H1 (cell line): Measurements from ENCODE around the gene NHS. TPM values are rescaled to one million over a fixed set of nuclear protein-coding genes. Genes with fewer than 3 reads are reported as not detected.

Experiments used
- SIRT6 ChIP-seq: IDR thresholded peaks from one replicate; pipeline ENCODE4 v1.7.1; 2012; ENCODE audit warnings: low read length, inconsistent platforms
- TAF1 ChIP-seq: IDR thresholded peaks from 2 replicates; pipeline ENCODE4 v1.6.1; 2011; ENCODE audit warnings: mild to moderate bottlenecking, low read depth, low read length
- polyA plus RNA-seq, 7 experiments: library from polyadenylated mRNA; depleted of rRNA in 3 of 7; stranded (reverse) in 5 of 7; unstranded in 2 of 7; fragments of >200 nt in 5 of 7; fragments of 200-250 nt in 2 of 7; gene quantifications; 1 replicate in 5 of 7; 2 replicates in 1 of 7; 4 replicates in 1 of 7; pipeline versions ENCODE4 v1.2.1 to v1.2.3, GENCODE V29; 2011 to 2013; ENCODE audit warnings: missing spikeins in 2 of 7, mixed read lengths in 2 of 7
- total RNA-seq: library from RNA; stranded (reverse); fragmentation: NEBNext Ultra II Directional; extraction: Animal tissue kit (Norgen Biotek cat#: 25700); gene quantifications from 2 replicates; pipeline ENCODE4 v1.2.1, GENCODE V29; 2021
- TF ChIP-seq, protein P1 (sequence below): fragments of 300-600 bp; sonication (generic); IDR thresholded peaks from 2 replicates; pipeline ENCODE4 v1.7.1; 2012; ENCODE audit warnings: low read length, moderate library complexity, mild to moderate bottlenecking, inconsistent platforms; ENCODE audit not compliant: insufficient replicate concordance

Gene NHS
- total and polyA plus RNA-seq, 2 of the 8 experiments (the other 6 are each of a cell fraction or from before 2014, with no cell fraction given), result 2.2 to 6.7 TPM

DNA sequence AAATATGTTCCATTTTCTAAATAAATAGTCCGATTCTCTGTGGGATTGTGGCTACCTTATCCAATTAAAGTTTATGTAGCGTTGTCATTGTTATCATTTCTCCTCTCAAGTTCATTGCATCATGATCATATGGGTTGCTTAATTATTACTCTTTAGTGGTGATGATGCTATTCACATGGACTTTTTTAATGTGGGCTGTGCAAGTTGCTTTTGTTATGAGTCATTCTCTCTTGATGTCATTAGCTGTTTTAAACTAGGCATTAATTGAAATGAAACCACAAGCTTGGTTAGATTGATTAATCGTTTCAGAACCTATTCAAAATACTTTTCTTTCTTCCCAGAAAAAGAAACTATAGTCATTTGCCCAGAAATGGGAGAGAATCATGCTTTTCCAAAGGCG lies 38.2 kb downstream of the NHS start (continued):
- TF ChIP-seq, protein P1, sequence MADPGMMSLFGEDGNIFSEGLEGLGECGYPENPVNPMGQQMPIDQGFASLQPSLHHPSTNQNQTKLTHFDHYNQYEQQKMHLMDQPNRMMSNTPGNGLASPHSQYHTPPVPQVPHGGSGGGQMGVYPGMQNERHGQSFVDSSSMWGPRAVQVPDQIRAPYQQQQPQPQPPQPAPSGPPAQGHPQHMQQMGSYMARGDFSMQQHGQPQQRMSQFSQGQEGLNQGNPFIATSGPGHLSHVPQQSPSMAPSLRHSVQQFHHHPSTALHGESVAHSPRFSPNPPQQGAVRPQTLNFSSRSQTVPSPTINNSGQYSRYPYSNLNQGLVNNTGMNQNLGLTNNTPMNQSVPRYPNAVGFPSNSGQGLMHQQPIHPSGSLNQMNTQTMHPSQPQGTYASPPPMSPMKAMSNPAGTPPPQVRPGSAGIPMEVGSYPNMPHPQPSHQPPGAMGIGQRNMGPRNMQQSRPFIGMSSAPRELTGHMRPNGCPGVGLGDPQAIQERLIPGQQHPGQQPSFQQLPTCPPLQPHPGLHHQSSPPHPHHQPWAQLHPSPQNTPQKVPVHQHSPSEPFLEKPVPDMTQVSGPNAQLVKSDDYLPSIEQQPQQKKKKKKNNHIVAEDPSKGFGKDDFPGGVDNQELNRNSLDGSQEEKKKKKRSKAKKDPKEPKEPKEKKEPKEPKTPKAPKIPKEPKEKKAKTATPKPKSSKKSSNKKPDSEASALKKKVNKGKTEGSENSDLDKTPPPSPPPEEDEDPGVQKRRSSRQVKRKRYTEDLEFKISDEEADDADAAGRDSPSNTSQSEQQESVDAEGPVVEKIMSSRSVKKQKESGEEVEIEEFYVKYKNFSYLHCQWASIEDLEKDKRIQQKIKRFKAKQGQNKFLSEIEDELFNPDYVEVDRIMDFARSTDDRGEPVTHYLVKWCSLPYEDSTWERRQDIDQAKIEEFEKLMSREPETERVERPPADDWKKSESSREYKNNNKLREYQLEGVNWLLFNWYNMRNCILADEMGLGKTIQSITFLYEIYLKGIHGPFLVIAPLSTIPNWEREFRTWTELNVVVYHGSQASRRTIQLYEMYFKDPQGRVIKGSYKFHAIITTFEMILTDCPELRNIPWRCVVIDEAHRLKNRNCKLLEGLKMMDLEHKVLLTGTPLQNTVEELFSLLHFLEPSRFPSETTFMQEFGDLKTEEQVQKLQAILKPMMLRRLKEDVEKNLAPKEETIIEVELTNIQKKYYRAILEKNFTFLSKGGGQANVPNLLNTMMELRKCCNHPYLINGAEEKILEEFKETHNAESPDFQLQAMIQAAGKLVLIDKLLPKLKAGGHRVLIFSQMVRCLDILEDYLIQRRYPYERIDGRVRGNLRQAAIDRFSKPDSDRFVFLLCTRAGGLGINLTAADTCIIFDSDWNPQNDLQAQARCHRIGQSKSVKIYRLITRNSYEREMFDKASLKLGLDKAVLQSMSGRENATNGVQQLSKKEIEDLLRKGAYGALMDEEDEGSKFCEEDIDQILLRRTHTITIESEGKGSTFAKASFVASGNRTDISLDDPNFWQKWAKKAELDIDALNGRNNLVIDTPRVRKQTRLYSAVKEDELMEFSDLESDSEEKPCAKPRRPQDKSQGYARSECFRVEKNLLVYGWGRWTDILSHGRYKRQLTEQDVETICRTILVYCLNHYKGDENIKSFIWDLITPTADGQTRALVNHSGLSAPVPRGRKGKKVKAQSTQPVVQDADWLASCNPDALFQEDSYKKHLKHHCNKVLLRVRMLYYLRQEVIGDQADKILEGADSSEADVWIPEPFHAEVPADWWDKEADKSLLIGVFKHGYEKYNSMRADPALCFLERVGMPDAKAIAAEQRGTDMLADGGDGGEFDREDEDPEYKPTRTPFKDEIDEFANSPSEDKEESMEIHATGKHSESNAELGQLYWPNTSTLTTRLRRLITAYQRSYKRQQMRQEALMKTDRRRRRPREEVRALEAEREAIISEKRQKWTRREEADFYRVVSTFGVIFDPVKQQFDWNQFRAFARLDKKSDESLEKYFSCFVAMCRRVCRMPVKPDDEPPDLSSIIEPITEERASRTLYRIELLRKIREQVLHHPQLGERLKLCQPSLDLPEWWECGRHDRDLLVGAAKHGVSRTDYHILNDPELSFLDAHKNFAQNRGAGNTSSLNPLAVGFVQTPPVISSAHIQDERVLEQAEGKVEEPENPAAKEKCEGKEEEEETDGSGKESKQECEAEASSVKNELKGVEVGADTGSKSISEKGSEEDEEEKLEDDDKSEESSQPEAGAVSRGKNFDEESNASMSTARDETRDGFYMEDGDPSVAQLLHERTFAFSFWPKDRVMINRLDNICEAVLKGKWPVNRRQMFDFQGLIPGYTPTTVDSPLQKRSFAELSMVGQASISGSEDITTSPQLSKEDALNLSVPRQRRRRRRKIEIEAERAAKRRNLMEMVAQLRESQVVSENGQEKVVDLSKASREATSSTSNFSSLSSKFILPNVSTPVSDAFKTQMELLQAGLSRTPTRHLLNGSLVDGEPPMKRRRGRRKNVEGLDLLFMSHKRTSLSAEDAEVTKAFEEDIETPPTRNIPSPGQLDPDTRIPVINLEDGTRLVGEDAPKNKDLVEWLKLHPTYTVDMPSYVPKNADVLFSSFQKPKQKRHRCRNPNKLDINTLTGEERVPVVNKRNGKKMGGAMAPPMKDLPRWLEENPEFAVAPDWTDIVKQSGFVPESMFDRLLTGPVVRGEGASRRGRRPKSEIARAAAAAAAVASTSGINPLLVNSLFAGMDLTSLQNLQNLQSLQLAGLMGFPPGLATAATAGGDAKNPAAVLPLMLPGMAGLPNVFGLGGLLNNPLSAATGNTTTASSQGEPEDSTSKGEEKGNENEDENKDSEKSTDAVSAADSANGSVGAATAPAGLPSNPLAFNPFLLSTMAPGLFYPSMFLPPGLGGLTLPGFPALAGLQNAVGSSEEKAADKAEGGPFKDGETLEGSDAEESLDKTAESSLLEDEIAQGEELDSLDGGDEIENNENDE, result no peak
- TF ChIP-seq SIRT6 (no peak), TAF1 (no peak)
- TF ChIP-seq, all 59 proteins: peak for 0
